Caco-2 (cell line): Measurements from ENCODE around the gene ZFP36. TPM values are rescaled to one million over a fixed set of nuclear protein-coding genes. Genes with fewer than 3 reads are reported as not detected.

ENCODE experiments used
- BruUV-seq: library from RNA; stranded (reverse); fragments of 400-500 nt; replicated peaks from 2 replicates; lab custom pipeline; 2021; lab: Mats Ljungman, UMichigan
- CTCF ChIA-PET: fragments of 300-600 bp; sonication (Branson Sonifier 250); formaldehyde crosslinking; loops from one replicate; lab custom pipeline; 2022; ENCODE audit warnings: antibody characterized with exemption; lab: Charles Lee
- POLR2A ChIA-PET: fragments of 300-600 bp; sonication (Branson Sonifier 250); formaldehyde crosslinking; loops from one replicate; lab custom pipeline; 2022; ENCODE audit warnings: antibody characterized with exemption; lab: Charles Lee
- DNase-seq, 2 experiments: peaks; one replicate each; pipeline versions ENCODE4 v3.0.0 to v3.0.0-alpha.2; 2020 to 2022
- H3K27me3 ChIP-seq: replicated peaks from 2 replicates; pipeline ENCODE4 v1.6.0; 2011; ENCODE audit warnings: low read length; ENCODE audit not compliant: control insufficient read depth, insufficient read depth
- H3K36me3 ChIP-seq: 2 replicates; pipeline ENCODE4 v1.5.1; 2011; ENCODE audit warnings: low read length; ENCODE audit not compliant: control insufficient read depth, insufficient read depth
- H3K4me1 ChIP-seq: fragments of 250-450 bp; sonication (Bioruptor Pico); 2 replicates; pipeline ENCODE4 v1.5.1; 2020; ENCODE audit warnings: mild to moderate bottlenecking
- H3K4me3 ChIP-seq: 2 replicates; pipeline ENCODE4 v1.5.1; 2011; ENCODE audit warnings: low read depth, mild to moderate bottlenecking, control low read depth, low read length
- H3K9me3 ChIP-seq: fragments of 250-450 bp; sonication (Bioruptor Pico); 2 replicates; pipeline ENCODE4 v1.5.1; 2020; ENCODE audit warnings: mild to moderate bottlenecking, moderate library complexity
- H3K27ac Mint-ChIP-seq: one replicate; pipeline ENCODE4 v1.8.0; 2022; ENCODE audit warnings: mixed read lengths; ENCODE audit not compliant: unreplicated experiment
- H3K27me3 Mint-ChIP-seq: one replicate; pipeline ENCODE4 v1.8.0; 2022; ENCODE audit warnings: mixed read lengths; ENCODE audit not compliant: insufficient read depth, unreplicated experiment
- H3K36me3 Mint-ChIP-seq: one replicate; pipeline ENCODE4 v1.8.0; 2022; ENCODE audit warnings: mild to moderate bottlenecking, mixed read lengths; ENCODE audit not compliant: insufficient read depth, unreplicated experiment
- H3K4me1 Mint-ChIP-seq: one replicate; pipeline ENCODE4 v1.8.0; 2022; ENCODE audit warnings: low read depth, mixed read lengths; ENCODE audit not compliant: unreplicated experiment
- H3K4me3 Mint-ChIP-seq: one replicate; pipeline ENCODE4 v1.8.0; 2022; ENCODE audit warnings: mild to moderate bottlenecking, moderate library complexity, mixed read lengths; ENCODE audit not compliant: unreplicated experiment
- H3K9me3 Mint-ChIP-seq: one replicate; pipeline ENCODE4 v1.8.0; 2022; ENCODE audit warnings: mixed read lengths; ENCODE audit not compliant: unreplicated experiment
- intact Hi-C: fragments of 100-400 bp; cut with micrococcal nuclease; formaldehyde crosslinking; loops from one replicate; pipeline ENCODE4 v1.10.0; 2022; ENCODE audit not compliant: unreplicated experiment
- total RNA-seq: library from RNA; stranded (reverse); gene quantifications from 2 replicates; pipeline ENCODE4 v1.2.3, GENCODE V29; 2022
- TF ChIP-seq, protein P1 (sequence below), 2 experiments: fragments of 200-600 bp in 1 of 2; IDR thresholded peaks; 1 replicate in 1 of 2; 2 replicates in 1 of 2; pipeline versions ENCODE4 v1.5.1 to v1.8.0; 2011 to 2022; ENCODE audit warnings: antibody characterized with exemption in 1 of 2, control low read depth in 1 of 2, inconsistent platforms in 1 of 2, low read depth in 1 of 2, low read length in 1 of 2, mild to moderate bottlenecking in 1 of 2, moderate library complexity in 1 of 2; ENCODE audit not compliant: insufficient read depth in 1 of 2, severe bottlenecking in 1 of 2, unreplicated experiment in 1 of 2

The ZFP36 gene
- total RNA-seq, 1 experiment from 2014 or later = 25.8 TPM

DNA sequence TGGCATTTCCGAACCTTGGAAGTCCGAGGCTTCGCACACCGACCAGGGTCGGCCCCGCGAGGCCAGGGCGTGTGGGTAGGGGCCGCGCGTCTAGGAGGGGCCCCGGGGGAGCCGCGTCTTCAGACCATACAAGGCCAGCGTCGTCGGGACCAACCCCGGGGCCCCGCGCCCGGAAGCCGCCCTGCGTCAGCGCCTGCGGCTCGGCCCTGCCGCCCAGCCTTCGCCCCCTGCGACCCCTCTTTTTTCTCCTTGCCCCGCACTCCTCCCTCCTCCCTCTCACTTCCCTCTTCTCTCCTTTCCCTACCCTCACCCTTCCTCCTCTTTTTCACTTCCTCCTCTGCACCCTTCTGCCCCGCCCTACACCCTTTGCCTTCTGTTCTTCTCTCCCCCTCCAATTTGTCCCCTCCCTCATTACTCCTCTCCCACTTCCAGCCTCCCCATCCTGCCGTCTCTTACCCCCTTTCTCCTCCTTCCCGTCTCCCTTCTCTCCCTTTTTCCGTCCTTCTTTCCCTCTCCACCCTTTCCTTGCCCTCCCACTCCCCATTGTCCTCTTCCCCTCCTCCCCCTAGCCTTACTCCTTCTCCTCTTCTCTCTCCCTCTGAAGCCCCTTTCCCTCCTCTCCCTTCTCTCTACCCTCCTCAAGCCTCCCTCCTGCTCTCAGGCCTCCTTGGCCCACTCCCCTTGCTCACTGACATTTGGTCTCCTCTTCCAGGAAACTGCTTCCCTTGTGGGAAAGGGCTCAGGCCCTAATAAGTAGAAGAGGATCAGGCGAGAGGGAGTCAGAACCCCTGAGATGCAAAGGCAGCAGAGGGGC is 3.6 kb downstream of the ZFP36 start:
- TF ChIP-seq, protein P1, sequence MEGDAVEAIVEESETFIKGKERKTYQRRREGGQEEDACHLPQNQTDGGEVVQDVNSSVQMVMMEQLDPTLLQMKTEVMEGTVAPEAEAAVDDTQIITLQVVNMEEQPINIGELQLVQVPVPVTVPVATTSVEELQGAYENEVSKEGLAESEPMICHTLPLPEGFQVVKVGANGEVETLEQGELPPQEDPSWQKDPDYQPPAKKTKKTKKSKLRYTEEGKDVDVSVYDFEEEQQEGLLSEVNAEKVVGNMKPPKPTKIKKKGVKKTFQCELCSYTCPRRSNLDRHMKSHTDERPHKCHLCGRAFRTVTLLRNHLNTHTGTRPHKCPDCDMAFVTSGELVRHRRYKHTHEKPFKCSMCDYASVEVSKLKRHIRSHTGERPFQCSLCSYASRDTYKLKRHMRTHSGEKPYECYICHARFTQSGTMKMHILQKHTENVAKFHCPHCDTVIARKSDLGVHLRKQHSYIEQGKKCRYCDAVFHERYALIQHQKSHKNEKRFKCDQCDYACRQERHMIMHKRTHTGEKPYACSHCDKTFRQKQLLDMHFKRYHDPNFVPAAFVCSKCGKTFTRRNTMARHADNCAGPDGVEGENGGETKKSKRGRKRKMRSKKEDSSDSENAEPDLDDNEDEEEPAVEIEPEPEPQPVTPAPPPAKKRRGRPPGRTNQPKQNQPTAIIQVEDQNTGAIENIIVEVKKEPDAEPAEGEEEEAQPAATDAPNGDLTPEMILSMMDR (IDR thresholded peaks at IDR 0.05; ENCODE audit: insufficient read depth in 1 of 2, low read depth in 1 of 2, low read length in 1 of 2, severe bottlenecking in 1 of 2, unreplicated experiment in 1 of 2) = no peak
- POLR2A ChIA-PET = interaction anchor here (1.1 to 4.1 kb wide), 2 partner anchors 9 to 12 kb away, joined by 7 to 27 read pairs; no protein-coding TSS in a partner anchor
- Mint-ChIP-seq H3K27ac (peak overlapping the region; percentile 90), H3K27me3 (peaks cover 3% of the 10 kb centered on the region), H3K36me3 (peaks cover 77% of the 10 kb centered on the region), H3K4me3 (peak overlapping the region; percentile 77), H3K9me3 (no peaks in the 10 kb centered on the region), H3K4me1 (peaks cover 47% of the 10 kb centered on the region)
- peak; percentile 71 to 76 for DNase-seq
- BruUV-seq = no TSS peak
- H3K27me3 ChIP-seq = no peaks in the 10 kb centered on the region
- intact Hi-C loops = no loop called here
- peaks cover 4% of the 10 kb centered on the region; the same call in 1 of the 2 replicates for H3K36me3 ChIP-seq
- H3K9me3 ChIP-seq = no peaks in the 10 kb centered on the region
- peaks cover 30% of the 10 kb centered on the region for H3K4me1 ChIP-seq
- CTCF ChIA-PET = interaction anchor here (2.5 to 4.1 kb wide), 2 partner anchors 9 to 13 kb away, joined by 16 to 17 read pairs; no protein-coding TSS in a partner anchor
- peak overlapping the region; percentile 66 for H3K4me3 ChIP-seq

DNA sequence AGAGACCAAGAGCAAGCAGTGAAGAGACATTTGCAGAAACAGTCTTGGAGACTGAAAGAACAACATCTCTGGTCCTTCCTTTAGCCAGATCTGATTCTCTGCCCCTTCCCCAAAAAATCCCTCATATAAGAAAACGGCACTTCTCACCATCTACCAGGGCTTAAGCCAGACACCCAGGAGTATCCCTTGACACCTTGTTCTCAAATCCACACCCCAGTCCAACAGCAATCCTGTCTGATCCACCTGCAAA is 4.1 kb downstream of the ZFP36 start:
- peaks cover 79% of the 10 kb centered on the region for H3K36me3 Mint-ChIP-seq
- no peaks in the 10 kb centered on the region for H3K9me3 ChIP-seq
- CTCF ChIA-PET = interaction anchor here (1.0 to 2.5 kb wide), 3 partner anchors 9 to 19 kb away, joined by 4 to 52 read pairs (median 16); partner anchors contain the start of genes MED29 and PAF1
- DNase-seq = no peak
- H3K4me1 ChIP-seq = peaks cover 30% of the 10 kb centered on the region
- H3K27me3 ChIP-seq = no peaks in the 10 kb centered on the region
- H3K27ac Mint-ChIP-seq = peak overlapping the region; percentile 90
- H3K27me3 Mint-ChIP-seq = peaks cover 3% of the 10 kb centered on the region
- H3K4me3 Mint-ChIP-seq = peak overlapping the region; percentile 77
- TF ChIP-seq, protein P1 (IDR thresholded peaks at IDR 0.05; ENCODE audit: insufficient read depth in 1 of 2, low read depth in 1 of 2, low read length in 1 of 2, severe bottlenecking in 1 of 2, unreplicated experiment in 1 of 2) = no peak
- H3K4me1 Mint-ChIP-seq = peaks cover 47% of the 10 kb centered on the region
- no peaks in the 10 kb centered on the region for H3K9me3 Mint-ChIP-seq
- intact Hi-C loops = loop anchor here (1.0 kb wide), 2 partner anchors 13 to 288 kb away; no protein-coding TSS in a partner anchor
- POLR2A ChIA-PET = interaction anchor here (0.6 to 2.3 kb wide), 5 partner anchors 9 to 440 kb away, joined by 4 to 20 read pairs (median 11); partner anchors contain the start of genes MED29, PAF1 and RPS16
- H3K36me3 ChIP-seq = peaks cover 4% of the 10 kb centered on the region; the same call in 1 of the 2 replicates
- no TSS peak for BruUV-seq
- H3K4me3 ChIP-seq = peak overlapping the region; percentile 66

DNA sequence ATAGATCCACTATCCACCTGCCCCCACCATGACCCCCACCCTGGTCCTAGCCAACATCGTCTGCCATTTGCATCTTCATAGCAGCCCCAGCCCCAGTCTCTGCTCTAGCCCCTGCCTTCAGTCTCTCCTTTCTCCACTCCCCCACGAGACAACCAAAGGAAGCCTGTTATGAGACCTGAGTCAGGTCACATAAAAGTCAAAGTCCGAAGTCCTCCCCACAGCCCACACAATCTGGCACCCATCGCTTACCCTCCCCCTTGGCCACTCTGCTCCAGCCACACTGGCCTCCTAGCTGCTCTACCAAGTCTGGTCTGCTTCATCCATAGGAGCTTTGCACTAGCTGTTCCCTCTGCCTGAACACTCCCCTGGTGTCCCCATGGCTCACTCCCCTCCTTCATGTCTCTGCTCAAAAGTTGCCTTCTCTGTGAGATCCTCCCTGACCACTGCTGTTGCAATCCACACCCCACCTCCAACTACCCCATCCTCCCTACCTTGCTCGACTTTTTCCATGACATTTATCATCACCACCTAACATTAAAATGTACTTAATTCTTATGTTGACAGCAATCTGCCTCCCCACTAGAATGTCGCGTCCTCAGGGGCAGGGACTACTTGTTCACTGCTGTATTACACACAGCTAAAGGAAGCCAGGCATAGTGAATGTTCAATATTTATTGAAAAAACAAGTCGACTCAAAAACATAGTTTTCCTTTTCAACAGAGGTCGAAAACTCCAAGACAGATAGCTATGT is 4.6 kb downstream of the ZFP36 start:
- peaks cover 4% of the 10 kb centered on the region; the same call in 1 of the 2 replicates for H3K36me3 ChIP-seq
- peaks cover 43% of the 10 kb centered on the region for H3K4me1 Mint-ChIP-seq
- peak; percentile 67 to 83 for DNase-seq
- ChIA-PET CTCF (interaction anchor here (0.6 to 2.5 kb wide), 7 partner anchors 9 to 435 kb away, joined by 3 to 52 read pairs (median 3); partner anchors contain the start of genes MED29 and PAF1), POLR2A (interaction anchor here (0.5 to 2.3 kb wide), 8 partner anchors 9 to 1367 kb away, joined by 3 to 20 read pairs (median 6); partner anchors contain the start of genes MED29, PAF1, RAB4B and RPS16)
- H3K4me3 Mint-ChIP-seq = peak overlapping the region; percentile 77
- H3K36me3 Mint-ChIP-seq = peaks cover 75% of the 10 kb centered on the region
- H3K4me3 ChIP-seq = peak overlapping the region; percentile 66
- intact Hi-C loops = loop anchor here (1.0 kb wide), 2 partner anchors 14 to 289 kb away; no protein-coding TSS in a partner anchor
- no peaks in the 10 kb centered on the region for H3K9me3 Mint-ChIP-seq
- no peaks in the 10 kb centered on the region for H3K9me3 ChIP-seq
- H3K4me1 ChIP-seq = peaks cover 30% of the 10 kb centered on the region
- H3K27me3 ChIP-seq = no peaks in the 10 kb centered on the region
- peak overlapping the region; percentile 90 for H3K27ac Mint-ChIP-seq
- H3K27me3 Mint-ChIP-seq = peaks cover 3% of the 10 kb centered on the region
- BruUV-seq = no TSS peak
- TF ChIP-seq, protein P1 (IDR thresholded peaks at IDR 0.05; ENCODE audit: insufficient read depth in 1 of 2, low read depth in 1 of 2, low read length in 1 of 2, severe bottlenecking in 1 of 2, unreplicated experiment in 1 of 2) = no peak
